ENCODE results near the gene PHOX2B.

Gene PHOX2B

DNA sequence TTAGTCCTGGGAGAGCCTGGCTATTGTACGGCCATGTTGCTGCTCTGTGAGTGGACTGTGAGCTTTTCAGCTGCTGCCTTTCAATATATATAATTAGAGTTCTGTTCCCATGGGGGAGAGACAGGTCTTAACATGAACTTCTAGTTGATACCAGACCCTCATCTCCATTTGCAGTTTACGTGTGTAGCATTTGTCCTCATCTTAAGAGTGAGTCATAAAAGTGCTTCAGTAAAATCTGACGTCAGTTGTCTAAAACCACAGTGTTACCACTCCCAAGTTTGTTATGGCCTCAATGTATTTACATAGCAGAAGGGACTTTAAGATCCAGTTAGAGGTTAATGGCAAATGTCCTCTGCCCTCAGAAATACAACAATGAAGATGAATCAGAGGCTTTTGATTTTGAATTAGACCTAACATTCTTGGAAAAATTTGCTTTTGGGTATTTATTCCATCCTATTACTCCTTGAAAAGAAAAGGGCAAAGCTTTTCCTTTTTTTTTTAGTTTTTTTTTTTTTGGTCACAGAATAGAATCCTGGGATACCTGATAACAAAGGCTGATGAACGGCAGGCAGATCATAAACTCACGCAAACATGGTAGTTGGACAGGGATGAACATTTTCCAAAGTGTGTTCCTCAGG is 38.6 kb downstream of the PHOX2B start:
- DNase-seq, result peak; percentile 55

DNA sequence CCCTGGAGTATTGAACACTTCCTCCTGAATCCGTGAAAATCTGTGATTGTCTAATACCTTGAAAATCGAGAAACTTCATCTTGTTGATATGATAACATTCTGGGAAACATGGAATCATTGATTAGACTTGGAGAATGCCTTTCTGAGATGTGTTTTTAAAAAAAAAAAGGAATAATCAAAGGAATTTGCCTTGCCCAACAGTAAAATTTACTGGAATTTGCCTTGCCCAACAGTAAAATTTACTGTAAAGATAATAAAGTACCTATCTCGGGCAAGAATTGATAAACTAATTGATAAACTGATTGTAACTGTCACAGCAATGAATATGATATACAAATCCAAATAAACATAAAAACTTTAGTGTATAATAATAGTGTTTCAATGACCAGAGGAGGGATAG is 44.7 kb downstream of the PHOX2B start:
- DNase-seq, result no peak

DNA sequence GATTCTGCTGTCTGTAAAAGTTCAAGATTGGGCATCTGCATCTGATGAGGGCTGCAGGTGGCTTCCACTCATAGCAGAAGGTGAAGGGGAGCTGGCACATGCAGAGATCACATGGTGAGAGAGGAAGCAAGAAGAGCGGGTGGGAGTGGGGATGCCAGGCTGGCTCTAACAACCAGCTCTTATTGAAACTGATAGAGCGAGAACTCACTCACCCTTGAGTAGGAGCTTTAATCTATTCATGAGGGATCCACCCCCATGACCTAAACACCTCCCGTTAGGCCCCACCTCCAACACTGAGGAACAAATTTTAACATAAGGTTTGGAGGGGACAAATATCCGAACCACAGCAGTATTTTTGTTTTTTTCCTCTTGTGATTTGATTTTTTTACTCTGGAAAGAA is 45.8 kb downstream of the PHOX2B start:
- no peak for DNase-seq

DNA sequence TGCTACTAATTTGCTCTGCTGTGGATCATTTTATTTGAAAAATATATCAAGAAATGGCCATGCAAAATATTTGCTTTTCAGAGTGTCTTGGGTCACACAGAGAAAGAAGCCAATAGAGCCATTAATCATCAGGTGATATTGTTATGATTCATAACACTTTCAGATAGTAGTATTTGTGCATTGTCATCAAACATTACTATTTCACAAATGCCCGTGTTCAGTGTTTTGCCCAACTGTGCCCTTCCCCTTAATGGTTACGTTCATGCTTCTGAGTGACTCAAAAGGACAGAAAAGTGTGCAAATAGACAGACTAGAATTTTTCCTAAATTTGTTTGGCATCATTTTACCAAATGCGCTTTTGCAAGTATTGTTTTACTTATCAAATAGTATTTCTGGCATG is 46.5 kb downstream of the PHOX2B start:
- no peak for DNase-seq

DNA sequence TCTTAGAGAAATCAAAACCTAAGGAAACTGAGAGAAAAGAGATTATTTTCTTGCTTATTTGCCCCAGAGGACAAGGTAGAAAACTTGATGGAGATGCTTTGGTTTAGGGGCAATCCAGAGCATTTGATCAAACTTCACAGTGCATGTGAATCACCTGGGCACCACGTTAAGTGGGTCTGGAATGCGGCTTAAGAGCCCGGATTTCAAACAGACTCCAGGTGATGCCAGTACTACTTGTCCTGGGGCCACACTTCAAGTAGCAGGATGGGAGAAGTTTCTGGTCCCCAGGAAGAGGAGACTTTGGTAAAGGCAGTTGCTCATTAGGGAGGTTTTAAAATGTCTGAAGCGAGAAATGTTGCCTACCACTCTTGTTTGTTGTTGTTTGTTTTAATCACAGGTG is 51.8 kb downstream of the PHOX2B start:
- no peak for DNase-seq

DNA sequence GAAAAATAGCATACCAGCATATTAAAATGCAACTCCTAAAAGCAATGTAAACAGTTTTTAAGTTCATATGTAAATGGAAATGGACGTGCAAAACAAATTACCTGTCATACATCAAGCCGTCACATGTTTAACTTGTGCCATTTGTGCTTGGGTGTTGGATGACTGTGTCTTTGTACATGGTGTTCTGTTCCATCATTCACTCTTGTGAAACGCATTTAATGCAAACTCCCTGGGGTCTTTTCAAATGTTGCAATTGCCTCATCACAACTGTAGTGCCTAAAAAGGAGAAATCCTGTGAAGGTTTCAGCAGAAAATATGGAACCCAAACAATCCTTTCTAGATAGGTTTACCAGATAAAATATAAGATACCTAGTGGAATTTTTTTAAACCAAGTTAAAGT is 52.4 kb downstream of the PHOX2B start:
- peak; percentile 21 for DNase-seq

All from NCI-H1436 (cell line).